NCI-H1105 treated with DMSO at 0.1 percent for 48 hours (cell line): ENCODE measurements around the gene B4GALNT1.
"Not testable (repeated sequence)": the region's sequence is repeated elsewhere in the genome, so short reads cannot be mapped to it uniquely, and the experiment has no call there.

Experiments
- DNase-seq: peaks from one replicate; lab custom pipeline; 2025; lab: John Stamatoyannopoulos, UW

Gene B4GALNT1

DNA sequence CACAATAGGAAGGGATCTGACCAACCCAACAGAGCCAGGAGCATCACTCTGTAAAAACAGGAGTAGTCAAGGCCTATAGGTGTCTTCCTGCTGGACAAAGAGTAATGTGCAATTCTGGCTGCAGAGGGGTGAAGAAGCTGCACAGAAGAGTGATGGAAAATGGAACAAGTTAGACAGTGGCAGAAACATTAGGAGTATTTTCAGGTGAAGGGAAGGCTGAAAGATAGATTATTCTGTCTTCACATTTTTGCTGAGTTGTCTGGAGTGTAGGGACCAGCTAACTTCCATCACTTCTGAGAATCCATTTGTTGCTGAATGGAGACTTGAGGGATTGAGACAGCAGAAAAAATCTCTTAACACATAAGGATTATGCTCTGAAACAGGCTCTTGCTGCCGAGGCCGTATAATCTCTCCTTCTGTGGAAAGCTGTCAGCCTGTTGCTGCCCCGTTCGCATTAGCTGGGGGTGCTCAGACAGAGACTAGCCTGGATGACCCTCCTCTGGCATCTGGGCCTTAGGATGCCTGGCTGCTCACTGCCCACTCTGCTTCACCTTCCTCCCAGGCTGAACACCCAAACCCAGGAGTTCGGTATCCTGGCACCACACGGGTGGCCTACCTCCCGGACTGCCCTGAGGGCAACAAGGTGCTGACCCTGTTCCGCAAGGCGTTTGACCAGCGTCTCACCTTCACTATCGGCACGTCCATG is 24.9 kb downstream of the B4GALNT1 start:
- DNase-seq: no peak

GRCh38 chr12:57606821-57607220 is 26.2 kb downstream of the B4GALNT1 start:
- DNase-seq: no peak

- no peak for DNase-seq
Measured at GRCh38 chr12:57606399-57606798, 26.6 kb downstream of the B4GALNT1 start.

DNA sequence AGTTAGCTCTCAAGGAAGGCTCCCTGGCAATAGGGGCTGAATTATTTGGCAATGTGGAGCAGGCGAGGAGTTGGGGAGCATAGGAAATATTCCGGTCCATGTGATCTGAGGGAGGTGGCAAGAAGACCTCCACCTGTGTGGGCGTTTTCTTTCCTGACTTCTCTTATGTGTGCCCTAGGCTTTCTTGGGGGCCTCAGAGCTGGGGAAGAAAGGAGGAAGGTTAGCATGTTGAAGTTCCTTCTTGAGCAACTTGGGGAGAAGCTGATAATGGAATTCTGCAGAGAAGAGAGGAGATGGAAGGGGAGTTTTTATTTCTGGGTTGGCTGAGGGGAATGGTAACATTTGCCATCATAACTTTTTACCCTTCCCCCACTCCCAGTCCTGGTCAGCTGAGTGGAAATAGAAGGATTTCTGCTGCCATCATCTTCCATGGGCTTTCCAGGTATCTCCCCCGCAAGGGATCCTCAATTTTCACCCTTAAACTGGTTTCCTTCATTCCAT is 27.1 kb downstream of the B4GALNT1 start:
- DNase-seq: no peak

DNA sequence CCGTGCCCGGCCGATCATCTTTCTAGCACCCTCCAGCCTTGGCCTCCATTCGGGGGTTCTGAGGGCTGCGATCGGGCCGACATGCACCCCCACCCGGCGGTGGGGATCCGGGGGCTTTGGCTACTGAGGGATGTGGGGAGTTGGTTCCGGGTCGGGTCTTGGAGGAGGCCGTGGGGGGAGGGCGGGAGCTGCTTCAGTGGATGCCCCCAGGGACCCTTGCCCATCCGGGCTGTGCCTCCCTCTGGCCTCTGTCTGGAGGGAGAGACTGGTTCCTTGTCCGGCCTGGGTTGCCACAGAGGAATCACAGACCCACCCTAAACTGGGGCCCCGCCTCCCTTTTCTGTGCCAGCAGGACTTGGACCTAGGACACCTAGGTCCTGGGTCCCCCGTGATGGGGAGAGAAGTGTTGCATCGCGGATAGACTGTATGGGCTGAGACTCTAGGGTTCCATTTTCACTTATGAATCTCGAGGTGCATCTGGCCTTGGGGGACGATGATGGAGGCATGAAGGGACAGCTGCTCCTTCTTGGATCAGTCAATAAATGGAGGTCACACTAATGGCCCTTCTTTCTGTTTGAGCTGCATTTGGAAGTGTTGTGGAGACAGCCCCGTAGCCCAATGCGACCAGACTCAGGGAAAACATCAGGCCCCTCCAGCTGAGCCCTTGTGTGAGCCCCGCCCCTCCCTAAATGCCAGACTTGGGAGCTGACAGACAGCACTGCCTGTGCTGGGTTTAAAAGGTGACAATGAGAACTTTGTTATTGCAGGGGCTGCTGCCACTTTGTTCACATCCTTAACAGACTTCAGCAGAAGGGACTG is 27.8 kb downstream of the B4GALNT1 start:
- DNase-seq: no peak

DNA sequence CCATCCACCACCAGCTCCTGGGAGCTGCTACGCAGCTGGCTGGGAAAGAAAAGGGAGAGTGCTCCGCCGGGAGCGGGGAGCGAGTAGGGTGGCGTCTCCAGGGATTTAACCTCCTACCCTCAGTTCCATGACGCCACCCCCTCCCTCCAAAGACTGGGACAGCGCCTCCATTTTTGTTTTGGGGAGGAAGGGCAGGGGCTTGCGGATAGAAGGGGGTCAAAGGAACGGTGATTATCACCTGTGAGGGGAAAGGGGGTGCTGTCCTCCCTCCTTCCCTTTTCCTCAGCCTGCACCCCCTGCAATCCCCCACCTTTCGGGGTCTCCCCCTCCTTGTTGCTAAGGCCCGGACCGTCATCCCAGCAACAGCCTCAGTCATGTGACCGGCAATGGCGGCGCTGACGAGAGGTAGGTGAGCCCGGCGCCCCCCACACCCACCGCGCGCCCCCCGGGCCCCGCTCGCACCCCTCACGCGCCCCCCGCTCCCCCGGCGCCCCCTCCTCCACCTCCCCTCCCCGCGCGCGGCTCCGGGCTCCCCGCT is 28.5 kb downstream of the B4GALNT1 start, which contains the start of gene DTX3:
Gene DTX3 (plus strand): TSS at position 371 of the 538 bp plus-strand sequence. CDS start 1,694 bp downstream, outside the sequence.
- DNase-seq: peak; percentile 57

- DNase-seq: peak; percentile 31
Measured at GRCh38 chr12:57603815-57604453, 29.1 kb downstream of the B4GALNT1 start.

GRCh38 chr12:57603324-57603723 is 29.7 kb downstream of the B4GALNT1 start:
- DNase-seq: no peak

DNA sequence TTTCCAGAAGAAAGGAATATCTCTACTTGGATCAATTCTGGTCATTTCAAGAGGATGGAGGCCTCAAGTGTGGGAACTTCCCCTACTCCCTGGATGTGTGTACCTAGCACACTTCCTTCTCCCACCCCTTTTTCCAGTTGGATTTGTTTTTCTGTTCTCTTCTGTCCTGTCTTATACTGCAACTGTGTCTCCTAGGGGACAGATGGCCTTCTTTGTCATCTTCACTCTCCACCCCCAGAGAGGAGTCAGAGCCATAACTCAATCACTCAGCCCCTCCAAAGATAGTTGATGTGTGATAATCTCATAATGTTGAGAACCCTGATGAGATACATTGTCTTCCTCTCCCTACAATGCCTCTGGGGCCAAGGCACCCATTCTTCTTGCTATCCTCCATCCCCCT is 30.5 kb downstream of the B4GALNT1 start:
- no peak for DNase-seq

- DNase-seq: no peak
Measured at GRCh38 chr12:57600395-57600794, 32.6 kb downstream of the B4GALNT1 start.

- DNase-seq: no peak
Measured at GRCh38 chr12:57593187-57593586, 39.8 kb downstream of the B4GALNT1 start.

DNA sequence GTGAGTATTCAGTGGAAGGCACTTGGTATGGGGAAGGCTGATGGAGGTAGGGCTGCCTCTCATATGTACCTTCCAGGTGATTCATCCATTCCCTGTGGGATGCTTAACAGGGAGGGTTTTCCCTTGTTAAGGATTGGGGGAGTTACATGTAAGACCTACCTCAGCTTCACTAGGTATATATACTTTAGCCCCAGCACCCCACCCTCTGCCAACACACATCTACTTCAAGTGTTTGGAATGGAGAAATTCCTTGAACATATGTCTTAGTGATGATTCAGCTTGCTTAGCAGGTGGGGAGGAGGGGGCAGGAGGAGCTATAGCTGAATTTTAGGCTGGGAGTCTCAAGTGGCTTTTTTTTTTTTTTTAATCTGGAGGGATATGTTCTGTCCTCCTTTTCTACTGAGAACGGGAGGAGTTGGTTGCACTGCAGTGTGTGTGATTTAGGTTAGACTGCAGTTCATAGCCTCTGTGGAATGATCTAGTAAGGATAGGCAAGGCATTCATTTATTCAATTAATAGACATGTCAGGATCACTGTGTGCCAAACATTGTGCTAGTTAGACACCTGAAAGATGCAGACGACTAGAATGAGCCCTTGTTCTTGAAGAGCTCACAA is 40.3 kb downstream of the B4GALNT1 start:
- no peak for DNase-seq

GRCh38 chr12:57591782-57592325 is 41.1 kb downstream of the B4GALNT1 start:
- no peak for DNase-seq

DNA sequence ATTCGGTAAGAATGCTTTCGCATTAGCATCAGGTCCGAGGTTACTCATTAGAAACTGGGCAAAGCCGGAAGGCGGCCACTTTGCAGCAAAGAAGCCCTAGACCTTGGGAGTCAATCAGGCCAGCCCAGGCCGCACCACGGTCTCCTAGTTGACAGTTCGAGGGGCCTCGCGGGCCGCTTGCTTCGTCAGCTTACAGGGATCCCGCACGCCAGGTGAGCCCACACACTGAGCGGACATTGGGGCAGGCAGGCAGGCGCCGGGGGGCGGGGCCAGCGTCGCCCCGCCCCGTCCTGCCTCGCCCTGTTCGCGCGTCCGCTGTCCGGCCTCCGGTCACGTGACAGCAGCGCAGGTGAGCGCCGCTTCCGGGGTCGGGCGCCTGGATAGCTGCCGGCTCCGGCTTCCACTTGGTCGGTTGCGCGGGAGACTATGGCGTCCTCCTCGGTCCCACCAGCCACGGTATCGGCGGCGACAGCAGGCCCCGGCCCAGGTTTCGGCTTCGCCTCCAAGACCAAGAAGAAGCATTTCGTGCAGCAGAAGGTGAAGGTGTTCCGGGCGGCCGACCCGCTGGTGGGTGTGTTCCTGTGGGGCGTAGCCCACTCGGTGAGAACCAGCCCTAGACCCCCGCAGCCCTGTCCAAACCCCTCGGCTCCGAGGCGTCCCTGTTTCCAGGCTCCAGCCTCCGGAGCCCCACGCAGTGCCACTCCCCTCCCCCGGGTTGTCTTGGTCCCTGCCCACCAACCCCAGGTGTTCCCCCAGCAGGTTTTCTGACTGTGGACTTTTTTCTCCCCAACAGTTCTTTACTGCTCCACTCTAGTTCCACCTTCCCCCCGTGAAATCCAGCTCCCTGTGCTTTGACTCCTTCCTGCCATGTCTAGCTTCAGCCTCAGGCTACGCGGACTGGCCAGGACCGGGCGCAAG is 41.9 kb downstream of the B4GALNT1 start, which contains the start of gene PIP4K2C:
Gene PIP4K2C (plus strand): TSS at position 329 of the 918 bp plus-strand sequence. CDS start 98 bp downstream, at position 427.
- peak; percentile 75 for DNase-seq

GRCh38 chr12:57590479-57590863 is 42.5 kb downstream of the B4GALNT1 start:
- DNase-seq: no peak

DNA sequence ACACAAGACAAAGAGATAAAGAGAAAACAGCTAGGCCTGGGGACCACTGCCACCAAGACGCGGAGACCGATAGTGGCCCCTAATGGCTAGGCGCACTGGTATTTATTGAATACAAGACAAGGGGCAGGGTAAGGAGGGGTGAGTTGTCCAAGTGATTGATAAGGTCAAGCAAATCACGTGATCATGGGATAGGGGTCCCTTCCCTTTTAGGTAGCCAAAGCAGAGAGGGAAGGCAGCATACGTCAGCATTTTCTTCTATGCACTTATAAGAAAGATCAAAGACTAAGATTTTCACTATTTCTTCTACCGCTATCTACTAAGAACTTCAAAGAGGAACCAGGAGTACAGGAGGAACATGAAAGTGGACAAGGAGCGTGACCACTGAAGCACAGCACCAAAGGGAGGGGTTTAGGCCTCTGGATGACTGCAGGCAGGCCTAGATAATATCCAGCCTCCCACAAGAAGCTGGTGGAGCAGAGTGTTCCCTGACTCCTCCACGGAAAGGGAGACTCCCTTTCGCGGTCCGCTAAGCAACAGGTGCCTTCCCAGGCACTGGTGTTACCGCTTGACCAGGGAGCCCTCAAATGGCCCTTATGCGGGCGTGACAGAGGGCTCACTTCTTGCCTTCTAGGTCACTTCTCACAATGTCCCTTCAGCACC is 43.9 kb downstream of the B4GALNT1 start:
- not testable (repeated sequence) for DNase-seq

DNA sequence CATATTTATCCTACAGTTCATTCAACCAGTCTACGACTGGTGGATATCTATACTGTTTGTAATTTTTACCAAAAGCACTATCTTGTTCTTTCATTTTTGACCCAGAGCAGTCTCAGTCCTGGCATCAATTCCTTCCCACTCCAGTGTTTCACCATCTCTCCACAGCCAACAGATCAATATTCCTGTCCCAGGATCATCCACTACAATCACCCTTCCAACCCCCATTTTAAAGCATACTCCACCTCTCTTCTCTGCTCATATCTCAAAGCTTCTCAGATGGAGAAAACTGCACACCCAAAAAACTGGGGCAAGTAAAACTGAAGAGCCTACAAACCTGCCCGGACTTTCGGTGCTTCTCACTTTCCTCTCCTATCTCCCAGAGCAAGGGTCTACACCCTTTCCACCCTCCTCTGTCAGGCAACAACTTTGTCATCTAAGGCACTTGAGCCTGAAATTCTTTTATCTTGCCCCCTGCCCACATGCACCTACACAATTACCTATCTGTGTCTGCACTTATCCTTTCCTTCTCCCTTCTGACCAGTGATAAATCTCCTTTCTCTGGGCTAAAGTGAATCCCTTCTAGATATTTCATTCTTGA is 46.1 kb downstream of the B4GALNT1 start:
- no peak for DNase-seq

DNA sequence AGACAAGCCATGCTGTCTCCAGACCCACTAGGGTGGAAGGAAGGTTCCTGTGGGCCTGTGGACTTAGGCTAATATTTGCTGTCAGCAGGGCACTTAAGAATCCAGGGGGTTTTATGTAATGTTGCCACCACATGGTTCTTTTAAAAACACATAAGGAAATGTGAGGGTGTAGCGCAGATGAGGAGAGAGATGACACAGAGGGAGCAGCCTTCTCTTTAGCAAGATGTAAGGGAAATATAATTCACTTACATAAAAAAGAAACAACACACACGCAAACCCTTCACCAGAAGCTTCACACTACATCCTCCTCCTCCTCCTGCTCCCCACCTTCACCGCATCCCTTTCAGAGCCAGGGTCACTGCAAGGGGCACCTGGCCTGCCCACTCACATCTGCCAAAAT is 46.9 kb downstream of the B4GALNT1 start:
- no peak for DNase-seq

DNA sequence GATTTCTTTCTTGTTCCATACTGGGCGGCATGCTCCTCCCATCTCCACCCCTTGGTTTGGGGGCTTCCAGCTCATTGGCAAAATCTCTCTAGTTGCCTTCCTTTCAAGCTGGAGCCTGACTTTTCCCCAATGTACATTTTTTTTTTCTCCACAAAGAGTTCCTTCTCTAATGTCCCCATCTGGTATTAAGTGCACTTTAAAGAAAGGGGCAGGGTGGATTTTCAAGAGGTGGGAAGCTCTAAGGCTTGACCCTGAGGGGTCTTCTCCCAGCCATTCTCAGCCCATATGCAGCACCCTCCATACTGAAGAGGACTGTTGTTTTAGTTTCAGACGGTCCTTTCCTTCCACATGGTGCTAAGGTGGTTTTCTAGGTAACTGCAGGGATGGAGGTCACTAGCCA is 47.8 kb downstream of the B4GALNT1 start:
- no peak for DNase-seq
